K562 (cell line): ENCODE data around the gene RPL27A. TPM values are rescaled to one million over a fixed set of nuclear protein-coding genes. Genes with fewer than 3 reads are reported as not detected.

Experiments used
- ATAC-seq: fragments of 200-7000 bp; cut with Tn5 transposase; 3 replicates; pipeline ENCODE4 v1.9.1; 2020; ENCODE audit warnings: moderate library complexity
- BruUV-seq: library from RNA; stranded (reverse); fragments of 400-500 nt; replicated peaks from 2 replicates; lab custom pipeline; 2021; lab: Mats Ljungman, UMichigan
- CTCF ChIA-PET: fragments of 300-600 bp; formaldehyde crosslinking; extraction: SDS; loops from one replicate; lab custom pipeline; 2021; ENCODE audit warnings: low intra/inter-chr PET ratio; lab: Yijun Ruan, JAX
- POLR2A ChIA-PET: fragments of 300-600, 350-650 bp; sonication (Branson Sonifier 250); formaldehyde crosslinking; extraction: SDS; loops from one replicate; lab custom pipeline; 2021; ENCODE audit warnings: antibody characterized with exemption, inconsistent platforms; lab: Yijun Ruan, JAX
- DNase-seq, 4 experiments: peaks; one replicate each; pipeline versions ENCODE4 v3.0.0 to v3.0.0-alpha.2; 2011 to 2018; ENCODE audit warnings: low spot score in 3 of 4, mixed read lengths in 3 of 4; ENCODE audit errors: extremely low read depth in 1 of 4
- FAIRE-seq: peaks from 2 replicates; lab custom pipeline; 2011; peaks lifted over from hg19 to GRCh38; lab: Jason Lieb, UNC
- H2AFZ ChIP-seq: 2 replicates; pipeline ENCODE4 v1.6.0; 2011; ENCODE audit warnings: low read depth, low read length, control low read depth, inconsistent platforms
- H3K27ac ChIP-seq: fragments of 200-600 bp; 3 replicates; pipeline ENCODE4 v1.8.0; 2011; ENCODE audit warnings: low read depth, mild to moderate bottlenecking, control low read depth, inconsistent platforms, low read length, moderate library complexity, mixed read lengths; ENCODE audit errors: extremely low read depth
- H3K27me3 ChIP-seq, 2 experiments: fragments of 300-600 bp in 1 of 2; 2 replicates in 1 of 2; 3 replicates in 1 of 2; pipeline versions ENCODE4 v1.6.0 to v1.8.0; 2011; ENCODE audit warnings: inconsistent platforms in 2 of 2, low read length in 2 of 2, mild to moderate bottlenecking in 1 of 2, mixed read lengths in 1 of 2, moderate library complexity in 1 of 2; ENCODE audit not compliant: control insufficient read depth in 2 of 2, insufficient read depth in 2 of 2
- H3K36me3 ChIP-seq: fragments of 300-600 bp; 3 replicates; pipeline ENCODE4 v1.8.0; 2011; ENCODE audit warnings: mild to moderate bottlenecking, low read length, inconsistent platforms; ENCODE audit not compliant: control insufficient read depth, insufficient read depth
- H3K4me1 ChIP-seq, 2 experiments: fragments of 200-600 bp in 1 of 2; replicated peaks in 1 of 2; 2 replicates in 1 of 2; 3 replicates in 1 of 2; pipeline versions ENCODE4 v1.5.1 to v1.8.0; 2011; ENCODE audit warnings: inconsistent platforms in 2 of 2, low read length in 2 of 2, mild to moderate bottlenecking in 1 of 2, mixed read lengths in 1 of 2, moderate library complexity in 1 of 2; ENCODE audit not compliant: control insufficient read depth in 2 of 2, insufficient read depth in 2 of 2
- H3K4me2 ChIP-seq: 2 replicates; pipeline ENCODE4 v1.6.1; 2011; ENCODE audit warnings: low read length, control low read depth, inconsistent platforms, mixed read lengths; ENCODE audit not compliant: insufficient read depth
- H3K4me3 ChIP-seq: fragments of 200-600 bp; sonication (generic), shearing (Covaris generic); 2 replicates; pipeline ENCODE4 v1.5.1; 2016; ENCODE audit warnings: control low read depth, inconsistent platforms
- H3K79me2 ChIP-seq: fragments of 200-600 bp; 3 replicates; pipeline ENCODE4 v1.8.0; 2011; ENCODE audit warnings: low read length, inconsistent platforms; ENCODE audit not compliant: control insufficient read depth, insufficient read depth
- H3K9ac ChIP-seq, 2 experiments: 2 replicates each; pipeline versions ENCODE4 v1.6.0 to v1.6.1; 2011; ENCODE audit warnings: low read depth in 2 of 2, low read length in 2 of 2, control low read depth in 1 of 2, inconsistent platforms in 1 of 2, mild to moderate bottlenecking in 1 of 2, mixed read lengths in 1 of 2; ENCODE audit not compliant: insufficient read depth in 1 of 2
- H3K9me1 ChIP-seq: one replicate; pipeline ENCODE4 v1.6.0; 2011; ENCODE audit warnings: inconsistent platforms, mild to moderate bottlenecking, low read length, moderate library complexity; ENCODE audit not compliant: control insufficient read depth, insufficient read depth
- H3K9me3 ChIP-seq: replicated peaks from 2 replicates; pipeline ENCODE4 v1.5.1; 2011; ENCODE audit warnings: low read depth, low read length, inconsistent platforms; ENCODE audit not compliant: control insufficient read depth, insufficient read depth
- H4K20me1 ChIP-seq: replicated peaks from 2 replicates; pipeline ENCODE4 v1.6.1; 2011; ENCODE audit warnings: low read length, inconsistent platforms, mixed read lengths; ENCODE audit not compliant: control insufficient read depth, insufficient read depth
- DIDO1 ChIP-seq: fragments of 450-650 bp; IDR thresholded peaks from 2 replicates; pipeline ENCODE4 v1.6.1; 2016; ENCODE audit warnings: low read depth, missing biosample characterization, missing genetic modification characterization
- GABPB2 ChIP-seq: fragments of 250-450 bp; sonication (Bioruptor Pico); conservative IDR thresholded peaks from 2 replicates; pipeline ENCODE4 v1.5.1; 2021; ENCODE audit warnings: mild to moderate bottlenecking
- HDAC3 ChIP-seq: fragments of 450-650 bp; IDR thresholded peaks from 2 replicates; pipeline ENCODE4 v1.6.1; 2018; ENCODE audit warnings: borderline replicate concordance, mild to moderate bottlenecking, moderate library complexity; ENCODE audit not compliant: partially characterized antibody
- HMGN3 ChIP-seq: IDR thresholded peaks from 2 replicates; pipeline ENCODE4 v1.6.1; 2011; ENCODE audit warnings: borderline replicate concordance, low read depth, mild to moderate bottlenecking, mixed read lengths, low read length; ENCODE audit not compliant: insufficient read length; ENCODE audit errors: extremely low read depth
- KAT7 ChIP-seq: sonication (generic); formaldehyde crosslinking; IDR thresholded peaks from 2 replicates; pipeline ENCODE4 v1.8.0; 2022; ENCODE audit warnings: missing genetic modification reagents, mild to moderate bottlenecking, borderline replicate concordance
- KLF6 ChIP-seq: fragments of 250-450 bp; sonication (Bioruptor Pico); IDR thresholded peaks from 2 replicates; pipeline ENCODE4 v1.4.0; 2020; ENCODE audit warnings: mild to moderate bottlenecking, moderate library complexity, borderline replicate concordance
- MEF2D ChIP-seq: conservative IDR thresholded peaks from 2 replicates; pipeline ENCODE4 v1.6.1; 2016; ENCODE audit warnings: low read depth, missing genetic modification characterization, missing compliant biosample characterization
- SMC3 ChIP-seq: conservative IDR thresholded peaks from 2 replicates; pipeline ENCODE4 v1.6.1; 2011; ENCODE audit warnings: low read depth, low read length, improper control_type of control experiment; ENCODE audit not compliant: insufficient read depth
- ZKSCAN8 ChIP-seq: fragments of 200-800 bp; sonication (Bioruptor generic); IDR thresholded peaks from 2 replicates; pipeline ENCODE4 v1.6.1; 2016; ENCODE audit warnings: missing genetic modification characterization, missing compliant biosample characterization
- ZNF717 ChIP-seq: fragments of 250-450 bp; sonication (Bioruptor Pico); IDR thresholded peaks from 2 replicates; pipeline ENCODE4 v1.5.0; 2021
- WGBS: fragments of 100-300 bp; shearing (Covaris generic); methylation state at CpG from one replicate; pipeline ENCODE4 v1.1.6; 2016; ENCODE audit warnings: low coverage, mixed read lengths; ENCODE audit not compliant: insufficient coverage; ENCODE audit errors: missing lambda C conversion rate; 5-methylcytosine and 5-hydroxymethylcytosine counted together
- in situ Hi-C: fragments of 300-500 bp; cut with MboI; formaldehyde crosslinking; loops from 4 replicates; pipeline ENCODE4 v1.15.0; 2018; ENCODE audit warnings: inconsistent platforms, mixed read lengths
- intact Hi-C: fragments of 100-400 bp; cut with micrococcal nuclease; formaldehyde crosslinking; loops from 2 replicates; pipeline ENCODE4 v1.14.2; 2022
- polyA plus RNA-seq, 8 experiments: library from polyadenylated mRNA; depleted of rRNA in 4 of 8; stranded (reverse) in 5 of 8; unstranded in 3 of 8; fragments of >200 nt; fragmentation: Nextera tagmentation in 2 of 8; fragmentation: Illumina TruSeq in 1 of 8; extraction: Ambion mirVana in 2 of 8; extraction: Trizol in 1 of 8; gene quantifications; 2 replicates each; pipeline versions ENCODE4 v1.2.1 to v1.2.3, GENCODE V29; 2011 to 2014; ENCODE audit warnings: inconsistent platforms in 1 of 8, missing spikeins in 1 of 8
- total RNA-seq, 7 experiments: library from RNA; depleted of rRNA in 6 of 7; stranded (reverse); fragments of >200 nt in 6 of 7; fragmentation: Illumina TruSeq in 2 of 7; extraction: Trizol in 2 of 7; gene quantifications; 2 replicates each; pipeline versions ENCODE4 v1.2.1 to v1.2.3, GENCODE V29; 2011 to 2021; ENCODE audit warnings: low replicate concordance in 1 of 7
- TF ChIP-seq, protein P1 (sequence below): sonication (generic); formaldehyde crosslinking; IDR thresholded peaks from 2 replicates; pipeline ENCODE4 v1.8.1; 2023; ENCODE audit warnings: mild to moderate bottlenecking, missing genetic modification reagents
- TF ChIP-seq, protein P2 (sequence below): fragments of 450-650 bp; IDR thresholded peaks from 2 replicates; pipeline ENCODE4 v1.6.1; 2016; ENCODE audit warnings: antibody characterized with exemption
- TF ChIP-seq, protein P3 (sequence below): sonication (generic); formaldehyde crosslinking; IDR thresholded peaks from 2 replicates; pipeline ENCODE4 v1.4.0; 2020; ENCODE audit warnings: mild to moderate bottlenecking, missing genetic modification reagents
- TF ChIP-seq, protein P4 (sequence below): IDR thresholded peaks from 2 replicates; pipeline ENCODE4 v1.6.1; 2011; ENCODE audit not compliant: insufficient read length; ENCODE audit errors: extremely low read depth

Gene RPL27A
- total and polyA plus RNA-seq, 9 of the 15 experiments (the other 6 are each of a cell fraction or from before 2014, with no cell fraction given), result 790 to 4,241 (median 2,267) TPM

DNA sequence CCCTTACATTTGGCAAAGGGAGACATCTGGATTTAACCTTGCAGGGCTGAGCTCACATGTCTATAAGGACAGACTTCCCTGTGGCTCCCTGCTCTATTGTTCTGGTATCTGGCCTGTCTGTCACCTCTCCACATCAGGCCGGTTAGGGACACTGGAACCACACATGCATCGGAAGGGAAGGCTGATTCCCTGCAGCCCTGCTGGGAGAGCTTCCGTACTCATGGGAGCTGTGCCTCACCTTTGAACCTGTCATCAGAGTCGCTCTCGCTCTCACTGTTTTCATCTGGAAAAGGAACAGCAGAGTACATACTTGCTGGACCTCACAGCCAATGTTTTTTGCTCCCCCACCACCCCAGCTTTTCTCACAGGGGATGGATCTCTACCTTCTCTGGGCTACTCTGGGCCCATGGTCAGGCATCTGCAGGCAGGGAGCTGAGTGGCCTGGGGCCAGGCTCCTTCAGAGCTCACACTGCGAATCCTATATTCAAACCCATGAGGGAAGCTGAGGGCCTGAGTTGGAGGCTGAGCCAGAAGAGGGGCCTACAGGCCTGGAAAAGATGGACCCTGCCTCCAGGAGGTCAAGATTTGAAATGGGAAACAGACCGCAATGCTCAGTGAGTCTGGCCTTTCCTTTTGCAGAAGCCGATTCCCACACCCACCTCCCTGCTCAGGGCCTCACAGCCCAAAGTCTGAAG lies 31.3 kb downstream of the RPL27A start:
- H2AFZ ChIP-seq, result no peak overlapping the region
- TF ChIP-seq SMC3, result no peak
- TF ChIP-seq GABPB2, result no peak
- TF ChIP-seq, protein P1, sequence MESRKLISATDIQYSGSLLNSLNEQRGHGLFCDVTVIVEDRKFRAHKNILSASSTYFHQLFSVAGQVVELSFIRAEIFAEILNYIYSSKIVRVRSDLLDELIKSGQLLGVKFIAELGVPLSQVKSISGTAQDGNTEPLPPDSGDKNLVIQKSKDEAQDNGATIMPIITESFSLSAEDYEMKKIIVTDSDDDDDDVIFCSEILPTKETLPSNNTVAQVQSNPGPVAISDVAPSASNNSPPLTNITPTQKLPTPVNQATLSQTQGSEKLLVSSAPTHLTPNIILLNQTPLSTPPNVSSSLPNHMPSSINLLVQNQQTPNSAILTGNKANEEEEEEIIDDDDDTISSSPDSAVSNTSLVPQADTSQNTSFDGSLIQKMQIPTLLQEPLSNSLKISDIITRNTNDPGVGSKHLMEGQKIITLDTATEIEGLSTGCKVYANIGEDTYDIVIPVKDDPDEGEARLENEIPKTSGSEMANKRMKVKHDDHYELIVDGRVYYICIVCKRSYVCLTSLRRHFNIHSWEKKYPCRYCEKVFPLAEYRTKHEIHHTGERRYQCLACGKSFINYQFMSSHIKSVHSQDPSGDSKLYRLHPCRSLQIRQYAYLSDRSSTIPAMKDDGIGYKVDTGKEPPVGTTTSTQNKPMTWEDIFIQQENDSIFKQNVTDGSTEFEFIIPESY (CRISPR knock-in tag), result no peak
- TF ChIP-seq MEF2D (tag), result no peak
- no peak for TF ChIP-seq ZKSCAN8 (CRISPR knock-in tag)
- TF ChIP-seq, protein P2, sequence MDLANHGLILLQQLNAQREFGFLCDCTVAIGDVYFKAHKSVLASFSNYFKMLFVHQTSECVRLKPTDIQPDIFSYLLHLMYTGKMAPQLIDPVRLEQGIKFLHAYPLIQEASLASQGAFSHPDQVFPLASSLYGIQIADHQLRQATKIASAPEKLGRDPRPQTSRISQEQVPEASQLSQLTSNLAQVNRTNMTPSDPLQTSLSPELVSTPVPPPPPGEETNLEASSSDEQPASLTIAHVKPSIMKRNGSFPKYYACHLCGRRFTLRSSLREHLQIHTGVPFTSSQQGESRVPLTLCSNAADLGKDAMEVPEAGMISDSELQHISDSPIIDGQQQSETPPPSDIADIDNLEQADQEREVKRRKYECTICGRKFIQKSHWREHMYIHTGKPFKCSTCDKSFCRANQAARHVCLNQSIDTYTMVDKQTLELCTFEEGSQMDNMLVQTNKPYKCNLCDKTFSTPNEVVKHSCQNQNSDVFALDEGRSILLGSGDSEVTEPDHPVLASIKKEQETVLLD, result no peak
- no peak for TF ChIP-seq ZNF717
- TF ChIP-seq, protein P3, sequence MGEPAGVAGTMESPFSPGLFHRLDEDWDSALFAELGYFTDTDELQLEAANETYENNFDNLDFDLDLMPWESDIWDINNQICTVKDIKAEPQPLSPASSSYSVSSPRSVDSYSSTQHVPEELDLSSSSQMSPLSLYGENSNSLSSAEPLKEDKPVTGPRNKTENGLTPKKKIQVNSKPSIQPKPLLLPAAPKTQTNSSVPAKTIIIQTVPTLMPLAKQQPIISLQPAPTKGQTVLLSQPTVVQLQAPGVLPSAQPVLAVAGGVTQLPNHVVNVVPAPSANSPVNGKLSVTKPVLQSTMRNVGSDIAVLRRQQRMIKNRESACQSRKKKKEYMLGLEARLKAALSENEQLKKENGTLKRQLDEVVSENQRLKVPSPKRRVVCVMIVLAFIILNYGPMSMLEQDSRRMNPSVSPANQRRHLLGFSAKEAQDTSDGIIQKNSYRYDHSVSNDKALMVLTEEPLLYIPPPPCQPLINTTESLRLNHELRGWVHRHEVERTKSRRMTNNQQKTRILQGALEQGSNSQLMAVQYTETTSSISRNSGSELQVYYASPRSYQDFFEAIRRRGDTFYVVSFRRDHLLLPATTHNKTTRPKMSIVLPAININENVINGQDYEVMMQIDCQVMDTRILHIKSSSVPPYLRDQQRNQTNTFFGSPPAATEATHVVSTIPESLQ (CRISPR knock-in tag), result no peak
- no peak for TF ChIP-seq KAT7 (CRISPR knock-in tag)
- TF ChIP-seq HDAC3, result no peak
- no peak for TF ChIP-seq KLF6 (CRISPR knock-in tag)
- TF ChIP-seq, protein P4, sequence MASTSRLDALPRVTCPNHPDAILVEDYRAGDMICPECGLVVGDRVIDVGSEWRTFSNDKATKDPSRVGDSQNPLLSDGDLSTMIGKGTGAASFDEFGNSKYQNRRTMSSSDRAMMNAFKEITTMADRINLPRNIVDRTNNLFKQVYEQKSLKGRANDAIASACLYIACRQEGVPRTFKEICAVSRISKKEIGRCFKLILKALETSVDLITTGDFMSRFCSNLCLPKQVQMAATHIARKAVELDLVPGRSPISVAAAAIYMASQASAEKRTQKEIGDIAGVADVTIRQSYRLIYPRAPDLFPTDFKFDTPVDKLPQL, result no peak
- no peak for TF ChIP-seq DIDO1
- TF ChIP-seq HMGN3, result no peak
- H4K20me1 ChIP-seq, result peaks cover 5% of the 10 kb centered on the region; the same call in 1 of the 2 replicates
- H3K9me1 ChIP-seq, result no peaks in the 10 kb centered on the region
- no peaks in the 10 kb centered on the region for H3K79me2 ChIP-seq
- intact Hi-C loops (no loop called here), in situ Hi-C loops (no loop called here)
- ChIA-PET CTCF (interaction anchor here (0.6 kb wide), 1 partner anchor 1873 kb away, joined by 9 read pairs; no protein-coding TSS in a partner anchor), POLR2A (interaction anchor here (0.6 to 2.0 kb wide), 4 partner anchors 10 to 962 kb away, joined by 3 to 4 read pairs (median 4); no protein-coding TSS in a partner anchor)
- no peaks in the 10 kb centered on the region for H3K9me3 ChIP-seq
- BruUV-seq, result no TSS peak
- FAIRE-seq (no peak), ATAC-seq (no peak), DNase-seq (no peak)
- H3K4me2 ChIP-seq, result no peak overlapping the region
- no peaks in the 10 kb centered on the region for H3K36me3 ChIP-seq
- H3K4me3 ChIP-seq, result no peak overlapping the region
- peaks cover 5 to 11% of the 10 kb centered on the region in 2 experiments; a peak in 4 of 5 replicates for H3K4me1 ChIP-seq
- H3K27ac ChIP-seq, result no peak overlapping the region
- H3K27me3 ChIP-seq, result peaks cover 39 to 76% of the 10 kb centered on the region in 2 experiments
- no peak overlapping the region for H3K9ac ChIP-seq
- WGBS, result 11% methylated on average over 8 of the region's 8 CpGs
